HG03342 (cell line): ENCODE data around the gene VAV3.

ENCODE experiments used
- ATAC-seq: cut with Tn5 transposase; IDR thresholded peaks from one replicate; pipeline ENCODE4 v1.9.1; 2021; ENCODE audit warnings: mild to moderate bottlenecking, moderate library complexity; ENCODE audit not compliant: unreplicated experiment

Gene VAV3

DNA sequence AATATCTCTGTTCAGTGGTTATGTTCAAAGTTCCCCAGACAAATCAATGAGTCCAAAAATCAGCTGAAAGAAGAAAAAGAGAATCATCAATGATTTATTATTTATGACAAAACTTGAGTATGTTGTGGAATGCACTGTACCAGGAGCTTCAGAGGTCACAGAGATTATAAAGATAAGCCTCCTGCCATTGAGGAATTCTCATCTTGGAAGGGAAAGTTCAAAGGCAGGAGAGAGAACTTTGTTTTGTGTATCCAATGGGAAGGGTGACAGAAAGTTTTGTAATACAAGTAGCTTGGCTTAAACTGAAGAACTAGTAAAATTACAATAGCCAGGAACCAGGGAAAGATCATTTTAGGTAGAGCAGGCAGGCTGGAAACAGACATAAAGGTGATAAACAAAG, 367.7 kb downstream of the VAV3 start:
- no peak for ATAC-seq

- ATAC-seq, result no peak
Observed at GRCh38 chr1:107594536-107594935, 370.4 kb downstream of the VAV3 start.

DNA sequence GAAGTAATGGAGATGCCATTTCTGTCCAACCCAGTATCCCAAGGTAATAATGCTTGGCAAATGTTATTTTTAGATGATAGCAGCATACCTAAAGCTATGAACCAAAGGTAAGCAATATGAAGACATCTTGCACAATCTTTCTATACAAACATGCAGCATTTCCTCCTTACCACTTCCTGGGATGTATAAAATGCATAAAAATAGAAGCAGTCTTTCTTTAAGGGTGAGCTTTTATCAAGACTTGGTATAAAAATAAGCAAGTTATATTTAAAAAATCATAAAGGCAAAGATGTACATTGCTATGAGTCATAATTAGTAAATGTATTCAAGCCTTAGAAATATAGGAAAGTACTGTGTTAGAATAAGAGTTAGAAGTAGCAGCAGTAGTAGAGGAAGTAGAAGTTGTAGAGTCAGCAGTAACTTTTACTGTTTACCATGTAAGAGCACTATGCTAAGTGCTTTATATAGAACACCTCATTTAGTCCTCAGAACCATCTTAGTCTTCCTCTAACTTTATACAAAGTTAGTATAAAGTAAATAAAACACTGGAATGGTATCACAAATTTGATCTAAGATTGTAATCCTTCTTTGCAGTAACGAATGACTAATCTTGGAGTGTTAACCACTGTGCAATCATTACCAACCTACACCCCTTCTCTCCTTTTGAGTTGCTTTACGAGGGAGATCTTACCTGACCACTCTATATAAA, 371.3 kb downstream of the VAV3 start:
- ATAC-seq, result no peak

GRCh38 chr1:107590900-107591622, 373.9 kb downstream of the VAV3 start:
- peak; percentile 61 for ATAC-seq

- ATAC-seq, result no peak
Observed at GRCh38 chr1:107590087-107590486, 374.9 kb downstream of the VAV3 start.

DNA sequence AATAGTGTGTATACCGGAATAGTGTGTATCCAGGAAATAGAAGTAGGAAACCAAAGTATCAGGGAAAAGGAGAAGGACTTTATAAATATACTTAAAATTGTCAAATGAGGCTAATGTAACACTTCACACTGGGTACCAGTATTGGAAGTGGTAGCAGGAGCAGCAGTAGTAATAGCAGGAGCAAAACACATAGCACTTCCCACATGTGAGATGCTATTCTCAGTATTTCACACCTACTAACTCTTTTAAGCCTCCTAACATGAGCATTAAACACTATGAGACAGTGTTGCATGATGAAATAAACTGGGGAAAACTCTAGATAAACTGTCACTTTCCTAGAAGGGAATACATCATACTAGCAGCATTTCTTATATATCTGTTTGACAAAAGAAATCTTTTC, 376.7 kb downstream of the VAV3 start:
- ATAC-seq, result no peak

- no peak for ATAC-seq
Observed at GRCh38 chr1:107575226-107575625, 389.8 kb downstream of the VAV3 start.

GRCh38 chr1:107574044-107574443, 390.9 kb downstream of the VAV3 start:
- no peak for ATAC-seq

GRCh38 chr1:107572674-107573211, 392.2 kb downstream of the VAV3 start:
- ATAC-seq, result no peak

DNA sequence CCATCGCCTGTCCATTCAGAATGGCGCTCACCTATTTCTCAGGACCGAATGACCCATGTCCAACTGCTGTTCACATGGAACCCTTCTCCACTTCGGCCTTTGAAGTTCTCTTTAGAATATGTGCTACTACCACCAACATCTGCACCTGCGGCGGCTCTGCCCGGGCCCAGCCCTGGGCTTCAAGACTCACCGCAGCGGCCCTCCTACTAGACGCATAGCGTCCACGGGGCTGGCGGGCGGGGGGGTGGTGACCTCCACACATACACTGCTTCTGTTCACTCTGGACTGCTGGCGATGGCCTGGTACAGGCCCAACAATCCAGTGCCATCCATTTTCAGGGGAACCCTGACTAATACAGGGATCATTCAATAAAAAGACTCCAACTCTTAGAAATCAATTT, 394.2 kb downstream of the VAV3 start:
- no peak for ATAC-seq

GRCh38 chr1:107563441-107563840, 401.5 kb downstream of the VAV3 start:
- no peak for ATAC-seq

DNA sequence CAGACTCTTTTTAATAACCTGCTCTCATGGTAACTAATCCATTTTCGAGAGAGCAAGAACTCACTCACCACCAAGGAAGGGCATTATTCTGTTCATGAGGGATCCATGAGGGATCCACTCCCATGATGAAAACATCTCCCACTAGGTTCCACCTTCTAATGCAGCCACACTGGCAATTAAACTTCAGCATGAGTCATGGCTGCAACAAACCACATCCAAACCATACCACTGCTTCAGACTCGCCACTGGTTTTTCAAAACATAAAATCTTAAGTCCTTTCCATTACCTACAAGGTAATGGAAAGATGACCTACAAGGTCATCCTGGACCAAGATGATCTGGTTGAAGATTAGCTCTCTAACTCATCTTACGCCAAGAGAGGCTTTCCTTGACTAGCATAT, 405.1 kb downstream of the VAV3 start:
- no peak for ATAC-seq

DNA sequence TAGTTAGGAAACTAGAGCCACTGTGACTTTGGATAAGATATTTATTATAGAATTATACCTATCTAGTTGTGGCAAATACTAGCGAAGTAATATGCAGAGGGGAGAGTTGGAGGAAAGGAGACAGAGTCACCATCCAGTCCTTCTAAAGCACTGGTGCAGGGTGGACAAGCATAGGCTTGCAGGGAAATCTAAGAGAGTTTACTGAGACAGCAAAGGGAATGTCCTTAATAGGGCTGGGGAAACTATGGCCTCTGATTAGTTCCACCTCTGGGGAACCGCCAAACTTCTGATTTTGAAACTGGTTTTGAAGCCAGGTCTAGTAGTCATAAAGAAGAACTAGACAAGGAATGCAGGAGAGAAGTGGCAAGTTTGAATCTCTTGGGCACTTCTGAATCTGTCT, 407.9 kb downstream of the VAV3 start:
- ATAC-seq, result no peak

- no peak for ATAC-seq
Observed at GRCh38 chr1:107555578-107555977, 409.4 kb downstream of the VAV3 start.

- ATAC-seq, result no peak
Observed at GRCh38 chr1:107552781-107553180, 412.2 kb downstream of the VAV3 start.

- no peak for ATAC-seq
Observed at GRCh38 chr1:107551456-107551855, 413.5 kb downstream of the VAV3 start.

DNA sequence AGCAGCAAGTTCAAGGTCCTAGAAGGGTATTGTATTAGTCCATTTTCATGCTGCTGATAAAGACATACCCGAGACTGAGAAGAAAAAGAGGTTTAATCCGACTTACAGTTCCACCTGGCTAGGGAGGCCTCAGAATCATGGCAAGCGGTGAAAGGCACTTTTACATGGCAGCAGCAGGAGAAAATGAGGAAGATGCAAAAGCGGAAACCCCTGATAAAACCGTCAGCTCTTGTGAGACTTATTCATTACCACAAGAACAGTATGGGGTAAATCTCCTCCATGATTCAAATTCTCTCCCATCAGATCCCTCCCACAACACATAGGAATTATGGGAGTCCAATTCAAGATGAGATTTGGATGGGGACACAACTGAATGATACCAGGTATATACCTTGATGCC, 414.6 kb downstream of the VAV3 start:
- ATAC-seq, result no peak

- ATAC-seq, result no peak
Observed at GRCh38 chr1:107549152-107549810, 415.7 kb downstream of the VAV3 start.

GRCh38 chr1:107548276-107548675, 416.7 kb downstream of the VAV3 start:
- no peak for ATAC-seq

- no peak for ATAC-seq
Observed at GRCh38 chr1:107547363-107548155, 417.4 kb downstream of the VAV3 start.

DNA sequence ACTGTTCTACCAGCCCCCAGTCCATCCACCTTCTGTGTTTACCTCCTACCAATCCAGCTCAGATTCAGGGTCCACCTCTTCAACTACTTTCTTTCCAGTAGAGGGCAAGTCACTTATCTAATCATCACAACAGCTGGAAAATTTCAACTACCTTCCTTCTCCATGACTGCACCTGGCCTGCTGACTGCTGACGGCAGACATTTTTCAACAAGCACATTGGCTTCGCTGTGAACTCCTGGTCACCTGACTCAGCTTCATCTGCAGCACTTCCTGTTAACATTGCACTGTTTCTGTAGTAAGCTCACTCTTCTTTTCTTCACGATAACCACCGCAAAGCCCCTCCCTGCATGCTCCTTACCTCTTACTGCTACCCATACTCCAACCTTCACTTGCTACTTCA, 418.4 kb downstream of the VAV3 start:
- no peak for ATAC-seq
